ENCODE results near the gene SESN3.

GRCh38 chr11:95157824-95158223 is 73.2 kb downstream of the SESN3 start:
- no peak for TF ChIP-seq EZH2 (IDR thresholded peaks at IDR 0.05; ENCODE audit: borderline replicate concordance, low read length)
- TF ChIP-seq CTCF (IDR thresholded peaks at IDR 0.05; ENCODE audit: low read length), result no peak
